OCI-LY7 (cell line): ENCODE measurements around the gene ATP5F1B. TPM values are rescaled to one million over a fixed set of nuclear protein-coding genes. Genes with fewer than 3 reads are reported as not detected.

Experiments used
- BruUV-seq: library from RNA; stranded (reverse); fragments of 400-500 nt; replicated peaks from 2 replicates; lab custom pipeline; 2021; lab: Mats Ljungman, UMichigan
- CTCF ChIA-PET: fragments of 300-600 bp; sonication (Branson Sonifier 250); formaldehyde crosslinking; loops from one replicate; lab custom pipeline; 2022; ENCODE audit warnings: antibody characterized with exemption; ENCODE audit not compliant: unreplicated experiment; lab: Charles Lee
- POLR2A ChIA-PET: fragments of 300-600 bp; sonication (Branson Sonifier 250); formaldehyde crosslinking; loops from one replicate; lab custom pipeline; 2022; ENCODE audit warnings: antibody characterized with exemption; lab: Charles Lee
- DNase-seq: peaks from one replicate; pipeline ENCODE4 v3.0.0-alpha.2; 2015; ENCODE audit warnings: low spot score
- H2AFZ ChIP-seq: fragments of 200-600 bp; sonication (generic), shearing (Covaris generic); 2 replicates; pipeline ENCODE4 v1.6.1; 2014; ENCODE audit warnings: mild to moderate bottlenecking, antibody characterized with exemption, low read length, moderate library complexity
- H3K27ac ChIP-seq: fragments of 200-600 bp; sonication (generic); 2 replicates; pipeline ENCODE4 v1.5.1; 2014; ENCODE audit warnings: mixed run types, low read depth, mild to moderate bottlenecking, moderate library complexity, low read length, inconsistent platforms; ENCODE audit not compliant: poor library complexity, severe bottlenecking
- H3K36me3 ChIP-seq: fragments of 200-600 bp; sonication (generic); 2 replicates; pipeline ENCODE4 v1.6.1; 2014; ENCODE audit warnings: mild to moderate bottlenecking, antibody characterized with exemption, low read length, moderate library complexity, mixed read lengths; ENCODE audit not compliant: insufficient read depth
- H3K4me1 ChIP-seq: fragments of 200-600 bp; sonication (generic); 2 replicates; pipeline ENCODE4 v1.5.1; 2014; ENCODE audit warnings: mild to moderate bottlenecking, low read length; ENCODE audit not compliant: insufficient read depth, poor library complexity, severe bottlenecking
- H3K4me2 ChIP-seq: fragments of 200-600 bp; sonication (generic); 2 replicates; pipeline ENCODE4 v1.6.1; 2014; ENCODE audit warnings: mild to moderate bottlenecking, low read length
- H3K4me3 ChIP-seq: fragments of 200-600 bp; sonication (generic); 2 replicates; pipeline ENCODE4 v1.5.1; 2014; ENCODE audit warnings: mild to moderate bottlenecking, low read depth, low read length; ENCODE audit not compliant: poor library complexity, severe bottlenecking
- H3K79me2 ChIP-seq: fragments of 200-600 bp; sonication (generic); 2 replicates; pipeline ENCODE4 v1.6.1; 2016; ENCODE audit warnings: low read depth, mild to moderate bottlenecking, low read length, moderate library complexity, mixed read lengths; ENCODE audit not compliant: insufficient read depth
- H3K9me2 ChIP-seq: fragments of 200-600 bp; sonication (generic); 2 replicates; pipeline ENCODE4 v1.6.1; 2016; ENCODE audit warnings: mild to moderate bottlenecking, low read length, mixed read lengths; ENCODE audit not compliant: insufficient read depth
- H3K9me3 ChIP-seq: fragments of 200-600 bp; sonication (generic); 2 replicates; pipeline ENCODE4 v1.6.1; 2014; ENCODE audit warnings: mild to moderate bottlenecking, mixed run types, low read length, mixed read lengths
- H4K20me1 ChIP-seq: fragments of 200-600 bp; sonication (generic); 2 replicates; pipeline ENCODE4 v1.6.1; 2014; ENCODE audit warnings: mild to moderate bottlenecking, antibody characterized with exemption, low read length, moderate library complexity, mixed read lengths; ENCODE audit not compliant: insufficient read depth
- CTCF ChIP-seq: fragments of 200-600 bp; sonication (generic); conservative IDR thresholded peaks from 2 replicates; pipeline ENCODE4 v1.5.1; 2014; ENCODE audit warnings: mild to moderate bottlenecking, antibody characterized with exemption, low read length, moderate library complexity, mixed read lengths
- EZH2phosphoT487 ChIP-seq: fragments of 200-600 bp; sonication (generic); IDR thresholded peaks from 2 replicates; pipeline ENCODE4 v1.6.1; 2018; ENCODE audit warnings: low read depth, borderline replicate concordance, mild to moderate bottlenecking, mixed run types, antibody characterized with exemption, low read length, moderate library complexity, mixed read lengths
- intact Hi-C: fragments of 100-400 bp; cut with micrococcal nuclease; formaldehyde crosslinking; loops from one replicate; pipeline ENCODE4 v1.10.0; 2022; ENCODE audit not compliant: unreplicated experiment
- total RNA-seq, 2 experiments: library from RNA; depleted of rRNA in 1 of 2; stranded (reverse); fragments of >200 nt in 1 of 2; shearing (Covaris generic) in 1 of 2; gene quantifications; 2 replicates each; pipeline ENCODE4 v1.2.3, GENCODE V29; 2014 to 2022

ATP5F1B gene
- total RNA-seq, 2 experiments from 2014 or later = 385 to 732 TPM

- Histone ChIP-seq H3K4me2 (no peak overlapping the region), H3K9me2 (no peaks in the 10 kb centered on the region), H3K4me3 (no peak overlapping the region), H2AFZ (no peak overlapping the region), H4K20me1 (no peaks in the 10 kb centered on the region), H3K9me3 (no peaks in the 10 kb centered on the region), H3K4me1 (peaks cover 4% of the 10 kb centered on the region), H3K79me2 (no peaks in the 10 kb centered on the region), H3K27ac (no peak overlapping the region), H3K36me3 (peaks cover 87% of the 10 kb centered on the region)
- intact Hi-C loops = no loop called here
- BruUV-seq = no TSS peak
- POLR2A ChIA-PET = interaction anchor here (0.5 to 1.0 kb wide), 2 partner anchors 22 to 814 kb away, joined by 3 to 5 read pairs; no protein-coding TSS in a partner anchor
- DNase-seq = no peak
- no peak for TF ChIP-seq CTCF
- no peak for TF ChIP-seq EZH2phosphoT487
- CTCF ChIA-PET = interaction anchor here (1.2 kb wide), 1 partner anchor 37 kb away, joined by 5 read pairs; no protein-coding TSS in a partner anchor
These were observed 46.0 kb downstream of the ATP5F1B start for GRCh38 chr12:56599797-56600196.

- BruUV-seq = no TSS peak
- Histone ChIP-seq H3K9me3 (no peaks in the 10 kb centered on the region), H3K9me2 (no peaks in the 10 kb centered on the region), H3K4me1 (peaks cover 4% of the 10 kb centered on the region), H3K27ac (no peak overlapping the region), H3K4me2 (no peak overlapping the region), H2AFZ (no peak overlapping the region), H3K79me2 (no peaks in the 10 kb centered on the region), H4K20me1 (no peaks in the 10 kb centered on the region), H3K36me3 (peaks cover 80% of the 10 kb centered on the region), H3K4me3 (no peak overlapping the region)
- DNase-seq = no peak
- POLR2A ChIA-PET = interaction anchor here (1.0 kb wide), 1 partner anchor 22 kb away, joined by 3 read pairs; no protein-coding TSS in a partner anchor
- CTCF ChIA-PET = no interaction called here
- intact Hi-C loops = no loop called here
- TF ChIP-seq CTCF = no peak
- no peak for TF ChIP-seq EZH2phosphoT487
These were observed 46.7 kb downstream of the ATP5F1B start for GRCh38 chr12:56599041-56599440.

DNA sequence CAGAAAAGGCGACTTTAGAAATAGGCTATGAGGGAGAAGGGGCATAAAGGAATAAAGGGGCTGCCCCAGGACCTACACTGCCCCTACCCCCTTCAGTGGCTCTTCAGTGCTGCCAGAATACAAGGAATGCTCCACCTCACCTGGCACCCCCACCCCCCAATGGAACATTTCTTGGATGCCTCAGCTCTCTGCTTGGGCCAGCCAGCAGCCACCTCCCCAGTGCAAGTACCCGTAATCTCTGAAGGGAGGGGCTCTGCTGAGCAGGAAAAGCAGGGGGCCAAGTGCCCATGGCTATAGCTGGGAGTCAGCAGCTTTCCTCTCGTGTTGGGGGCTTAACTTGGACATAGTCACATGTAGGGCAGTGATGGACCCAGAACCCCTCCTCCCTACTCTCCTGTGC, 49.0 kb downstream of the ATP5F1B start:
- Histone ChIP-seq H4K20me1 (no peaks in the 10 kb centered on the region), H3K79me2 (no peaks in the 10 kb centered on the region), H3K9me2 (no peaks in the 10 kb centered on the region), H3K4me2 (no peak overlapping the region), H3K36me3 (peaks cover 61% of the 10 kb centered on the region), H3K4me3 (no peak overlapping the region), H3K27ac (no peak overlapping the region), H2AFZ (no peak overlapping the region), H3K4me1 (peaks cover 4% of the 10 kb centered on the region), H3K9me3 (no peaks in the 10 kb centered on the region)
- DNase-seq = no peak
- TF ChIP-seq EZH2phosphoT487 (no peak), CTCF (no peak)
- POLR2A ChIA-PET = interaction anchor here (0.6 to 0.7 kb wide), 2 partner anchors 50 to 67 kb away, joined by 3 read pairs; no protein-coding TSS in a partner anchor
- BruUV-seq = no TSS peak
- intact Hi-C loops = no loop called here
- CTCF ChIA-PET = no interaction called here
